Mesenchymal stem cell (in vitro differentiated cells and primary cell): Measurements from ENCODE around the gene CTCFL.

Source experiments
- DNase-seq: peaks from one replicate; pipeline ENCODE4 v3.0.0-alpha.2; 2013
- H2AFZ ChIP-seq: one replicate; pipeline ENCODE4 v1.6.1; 2013; ENCODE audit warnings: low read depth, mild to moderate bottlenecking, control low read depth, inconsistent platforms, low read length, moderate library complexity
- H2AK5ac ChIP-seq: 2 replicates; pipeline ENCODE4 v1.6.1; 2013; ENCODE audit warnings: low read length, moderate library complexity, mild to moderate bottlenecking, inconsistent platforms; ENCODE audit not compliant: severe bottlenecking
- H2BK120ac ChIP-seq: one replicate; pipeline ENCODE4 v1.6.1; 2013; ENCODE audit warnings: low read depth, mild to moderate bottlenecking, inconsistent platforms, low read length, moderate library complexity
- H2BK12ac ChIP-seq, 2 experiments: one replicate each; pipeline ENCODE4 v1.6.1; 2013; ENCODE audit warnings: inconsistent platforms in 2 of 2, low read length in 2 of 2, mild to moderate bottlenecking in 2 of 2, moderate library complexity in 2 of 2, control low read depth in 1 of 2
- H2BK15ac ChIP-seq: one replicate; pipeline ENCODE4 v1.6.1; 2013; ENCODE audit warnings: mild to moderate bottlenecking, low read depth, inconsistent platforms; ENCODE audit not compliant: poor library complexity, severe bottlenecking
- H2BK5ac ChIP-seq: 2 replicates; pipeline ENCODE4 v1.6.1; 2013; ENCODE audit warnings: low read depth, mild to moderate bottlenecking, low read length, control low read depth, inconsistent platforms; ENCODE audit not compliant: poor library complexity, severe bottlenecking
- H3K14ac ChIP-seq, 2 experiments: one replicate each; pipeline ENCODE4 v1.6.1; 2013; ENCODE audit warnings: inconsistent platforms in 2 of 2, low read length in 2 of 2, control low read depth in 1 of 2, mild to moderate bottlenecking in 1 of 2, moderate library complexity in 1 of 2
- H3K18ac ChIP-seq, 2 experiments: one replicate each; pipeline ENCODE4 v1.6.1; 2013; ENCODE audit warnings: inconsistent platforms in 2 of 2, low read length in 2 of 2, control low read depth in 1 of 2, low read depth in 1 of 2, mild to moderate bottlenecking in 1 of 2
- H3K23ac ChIP-seq, 2 experiments: one replicate each; pipeline ENCODE4 v1.6.1; 2013; ENCODE audit warnings: inconsistent platforms in 2 of 2, low read length in 2 of 2, mild to moderate bottlenecking in 2 of 2, moderate library complexity in 2 of 2, control low read depth in 1 of 2
- H3K27ac ChIP-seq: 2 replicates; pipeline ENCODE4 v1.5.1; 2013; ENCODE audit warnings: mild to moderate bottlenecking, moderate library complexity, low read length, control low read depth, inconsistent platforms; ENCODE audit not compliant: poor library complexity, severe bottlenecking
- H3K27me3 ChIP-seq, 2 experiments: 2 replicates each; pipeline versions ENCODE4 v1.6.1 to v1.7.0; 2013; ENCODE audit warnings: low read length in 2 of 2, mild to moderate bottlenecking in 2 of 2, moderate library complexity in 2 of 2, control low read depth in 1 of 2, inconsistent platforms in 1 of 2; ENCODE audit not compliant: control insufficient read depth in 1 of 2, insufficient read depth in 1 of 2
- H3K36me3 ChIP-seq, 2 experiments: 2 replicates each; pipeline versions ENCODE4 v1.6.1 to v1.7.0; 2013; ENCODE audit warnings: low read length in 2 of 2, control low read depth in 1 of 2, inconsistent platforms in 1 of 2, low read depth in 1 of 2, mild to moderate bottlenecking in 1 of 2; ENCODE audit not compliant: insufficient read depth in 2 of 2, control insufficient read depth in 1 of 2
- H3K4ac ChIP-seq, 2 experiments: one replicate each; pipeline ENCODE4 v1.6.1; 2013; ENCODE audit warnings: inconsistent platforms in 2 of 2, low read length in 2 of 2, mild to moderate bottlenecking in 2 of 2, moderate library complexity in 2 of 2, control low read depth in 1 of 2, low read depth in 1 of 2
- H3K4me1 ChIP-seq: 2 replicates; pipeline ENCODE4 v1.6.1; 2013; ENCODE audit warnings: low read depth, low read length, control low read depth; ENCODE audit not compliant: control insufficient read depth, insufficient read depth
- H3K4me2 ChIP-seq: 2 replicates; pipeline ENCODE4 v1.6.1; 2013; ENCODE audit warnings: low read length, mild to moderate bottlenecking, inconsistent platforms; ENCODE audit not compliant: poor library complexity, severe bottlenecking
- H3K4me3 ChIP-seq, 2 experiments: 2 replicates each; pipeline versions ENCODE4 v1.5.1 to v1.7.0; 2013; ENCODE audit warnings: low read length in 2 of 2, mild to moderate bottlenecking in 2 of 2, control low read depth in 1 of 2, low read depth in 1 of 2; ENCODE audit not compliant: insufficient read depth in 1 of 2
- H3K79me1 ChIP-seq: replicated peaks from 2 replicates; pipeline ENCODE4 v1.6.1; 2013; ENCODE audit warnings: mild to moderate bottlenecking, control low read depth, low read length, inconsistent platforms; ENCODE audit not compliant: poor library complexity, severe bottlenecking
- H3K9ac ChIP-seq: 2 replicates; pipeline ENCODE4 v1.7.0; 2013; ENCODE audit warnings: mild to moderate bottlenecking, low read length, moderate library complexity
- H3K9me3 ChIP-seq: 2 replicates; pipeline ENCODE4 v1.7.0; 2013; ENCODE audit warnings: mild to moderate bottlenecking, low read length; ENCODE audit not compliant: control insufficient read depth
- H4K8ac ChIP-seq: one replicate; pipeline ENCODE4 v1.6.1; 2013; ENCODE audit warnings: inconsistent platforms, mild to moderate bottlenecking, low read length, moderate library complexity
- H4K91ac ChIP-seq: one replicate; pipeline ENCODE4 v1.6.1; 2013; ENCODE audit warnings: mild to moderate bottlenecking, low read length, inconsistent platforms
- WGBS: methylation state at CpG from one replicate; pipeline ENCODE4 v1.1.7; 2013; ENCODE audit warnings: mixed read lengths; 5-methylcytosine and 5-hydroxymethylcytosine counted together

Gene CTCFL

DNA sequence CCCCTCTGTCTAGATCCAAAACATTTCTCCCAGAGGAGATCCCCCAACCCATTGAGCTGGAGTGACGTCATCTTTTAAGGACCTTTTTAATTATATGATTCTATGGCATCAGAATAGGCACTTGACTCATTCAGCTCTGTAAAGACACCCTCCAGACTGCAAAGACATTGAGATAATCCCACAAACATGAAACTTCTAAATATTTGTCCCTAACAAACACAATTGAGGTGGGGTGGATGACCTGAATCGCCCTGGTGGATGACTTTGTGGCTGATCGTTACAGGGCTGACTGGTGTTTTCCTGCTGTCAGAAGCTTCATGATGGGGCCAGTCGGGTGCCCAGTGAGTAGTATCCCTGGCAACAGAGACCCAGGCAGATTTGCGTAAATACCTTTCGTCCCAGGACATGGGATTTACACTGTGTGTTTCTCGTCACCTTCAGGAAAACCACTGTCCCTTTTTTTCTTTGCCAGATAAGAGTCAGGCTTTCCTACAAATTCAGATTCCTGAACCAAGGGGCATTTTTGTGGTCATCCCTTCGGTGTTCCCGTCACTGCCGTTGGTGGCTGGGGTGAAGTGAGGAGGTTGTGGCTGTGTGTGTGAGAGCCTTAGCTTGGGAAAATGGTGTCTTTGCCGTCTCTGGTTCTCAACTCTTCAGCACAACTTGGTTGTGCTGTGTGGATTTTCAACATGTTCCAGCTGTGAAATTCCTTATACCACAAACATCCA is 30.7 kb upstream of the CTCFL start:
- no peak overlapping the region for H4K91ac ChIP-seq
- H2BK12ac ChIP-seq: no peak overlapping the region
- H3K14ac ChIP-seq: no peak overlapping the region
- H3K27ac ChIP-seq: no peak overlapping the region
- no peak for DNase-seq
- no peak overlapping the region for H3K4me3 ChIP-seq
- H3K27me3 ChIP-seq: peaks cover 20 to 95% of the 10 kb centered on the region in 2 experiments
- no peaks in the 10 kb centered on the region for H3K9me3 ChIP-seq
- no peaks in the 10 kb centered on the region for H3K79me1 ChIP-seq
- H3K9ac ChIP-seq: no peak overlapping the region
- H3K4me1 ChIP-seq: peaks cover 6% of the 10 kb centered on the region
- no peak overlapping the region for H3K18ac ChIP-seq
- no peak overlapping the region for H3K23ac ChIP-seq
- H3K4me2 ChIP-seq: no peak overlapping the region
- no peak overlapping the region for H2AFZ ChIP-seq
- H2BK15ac ChIP-seq: no peak overlapping the region
- no peaks in the 10 kb centered on the region for H3K36me3 ChIP-seq
- H2AK5ac ChIP-seq: no peak overlapping the region
- no peak overlapping the region for H2BK120ac ChIP-seq
- H4K8ac ChIP-seq: no peak overlapping the region
- WGBS: 78% methylated on average over 11 of the region's 11 CpGs
- H3K4ac ChIP-seq: no peak overlapping the region
- H2BK5ac ChIP-seq: no peak overlapping the region

DNA sequence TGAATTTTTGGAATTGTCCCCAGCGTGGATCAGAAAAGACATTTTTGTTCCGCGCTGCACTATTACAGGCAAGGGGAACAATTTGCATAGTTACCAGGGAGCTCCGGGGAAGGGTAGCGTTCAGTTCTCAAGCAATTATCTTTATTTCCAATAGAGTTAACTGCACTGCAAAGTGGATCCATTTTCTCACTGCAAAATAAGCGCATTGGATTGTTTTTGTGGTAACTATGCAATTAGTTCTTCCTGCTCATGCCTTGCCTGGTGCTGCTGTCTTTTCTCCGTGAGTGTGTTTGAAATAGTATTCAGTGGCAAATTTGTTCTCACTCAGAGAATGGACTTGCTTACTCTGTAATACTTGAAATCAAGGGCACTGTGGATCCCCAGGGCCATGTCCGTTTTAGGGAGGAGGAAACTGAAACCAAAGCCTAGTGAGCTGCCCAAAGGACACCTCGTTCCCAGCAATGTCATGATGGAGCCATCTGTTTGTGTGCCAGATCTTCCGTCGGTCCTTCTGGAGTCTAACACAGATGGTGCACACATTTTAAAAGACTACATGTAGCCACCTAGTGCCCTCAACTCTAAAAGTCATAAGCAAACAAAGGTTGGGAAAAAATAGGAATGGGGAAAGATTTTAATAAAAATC is 28.6 kb upstream of the CTCFL start:
- H3K9ac ChIP-seq: no peak overlapping the region
- H2AFZ ChIP-seq: no peak overlapping the region
- H3K36me3 ChIP-seq: no peaks in the 10 kb centered on the region
- no peak overlapping the region for H2BK15ac ChIP-seq
- no peak overlapping the region for H3K23ac ChIP-seq
- no peak for DNase-seq
- no peaks in the 10 kb centered on the region for H3K9me3 ChIP-seq
- no peak overlapping the region for H2BK5ac ChIP-seq
- peaks cover 9 to 91% of the 10 kb centered on the region in 2 experiments for H3K27me3 ChIP-seq
- 80% methylated on average over 9 of the region's 11 CpGs for WGBS
- no peak overlapping the region for H3K18ac ChIP-seq
- H3K4me1 ChIP-seq: no peaks in the 10 kb centered on the region
- no peak overlapping the region for H2BK120ac ChIP-seq
- H3K4ac ChIP-seq: no peak overlapping the region
- H4K91ac ChIP-seq: no peak overlapping the region
- no peak overlapping the region for H2AK5ac ChIP-seq
- no peak overlapping the region for H3K14ac ChIP-seq
- H3K4me3 ChIP-seq: no peak overlapping the region
- H3K79me1 ChIP-seq: no peaks in the 10 kb centered on the region
- H3K4me2 ChIP-seq: no peak overlapping the region
- H4K8ac ChIP-seq: no peak overlapping the region
- H3K27ac ChIP-seq: no peak overlapping the region
- no peak overlapping the region for H2BK12ac ChIP-seq

DNA sequence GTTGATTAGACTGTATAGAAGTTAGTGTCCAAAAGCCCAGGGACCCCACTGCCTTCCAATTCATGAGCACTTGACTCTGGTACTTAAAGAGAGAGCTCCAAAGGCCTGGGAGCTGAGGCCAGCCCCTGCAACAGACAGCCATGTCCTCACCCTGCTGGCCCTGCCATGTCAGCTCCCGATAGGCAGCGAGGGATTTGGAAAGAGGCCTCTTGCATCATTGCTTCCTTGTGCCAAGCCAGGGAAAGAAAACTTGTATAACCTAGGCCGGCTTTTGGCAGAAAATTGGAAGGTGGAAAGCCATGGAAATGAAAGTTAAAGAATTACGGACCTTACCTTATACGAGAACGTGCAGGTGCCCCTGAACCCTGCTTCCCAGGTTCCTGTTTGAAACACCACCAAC is 27.5 kb upstream of the CTCFL start:
- Histone ChIP-seq H3K79me1 (no peaks in the 10 kb centered on the region), H3K14ac (no peak overlapping the region), H3K4me1 (no peaks in the 10 kb centered on the region), H3K27me3 (peaks cover 2 to 88% of the 10 kb centered on the region in 2 experiments), H2BK15ac (no peak overlapping the region), H3K4ac (no peak overlapping the region), H3K36me3 (no peaks in the 10 kb centered on the region), H3K9ac (no peak overlapping the region), H3K4me3 (no peak overlapping the region), H3K9me3 (no peaks in the 10 kb centered on the region), H3K23ac (no peak overlapping the region), H2AK5ac (no peak overlapping the region), H4K91ac (no peak overlapping the region), H4K8ac (no peak overlapping the region), H2BK120ac (no peak overlapping the region), H3K27ac (no peak overlapping the region), H3K18ac (no peak overlapping the region), H2AFZ (no peak overlapping the region), H3K4me2 (no peak overlapping the region), H2BK5ac (no peak overlapping the region), H2BK12ac (no peak overlapping the region)
- WGBS: 85% methylated on average over 6 of the region's 6 CpGs
- no peak for DNase-seq

DNA sequence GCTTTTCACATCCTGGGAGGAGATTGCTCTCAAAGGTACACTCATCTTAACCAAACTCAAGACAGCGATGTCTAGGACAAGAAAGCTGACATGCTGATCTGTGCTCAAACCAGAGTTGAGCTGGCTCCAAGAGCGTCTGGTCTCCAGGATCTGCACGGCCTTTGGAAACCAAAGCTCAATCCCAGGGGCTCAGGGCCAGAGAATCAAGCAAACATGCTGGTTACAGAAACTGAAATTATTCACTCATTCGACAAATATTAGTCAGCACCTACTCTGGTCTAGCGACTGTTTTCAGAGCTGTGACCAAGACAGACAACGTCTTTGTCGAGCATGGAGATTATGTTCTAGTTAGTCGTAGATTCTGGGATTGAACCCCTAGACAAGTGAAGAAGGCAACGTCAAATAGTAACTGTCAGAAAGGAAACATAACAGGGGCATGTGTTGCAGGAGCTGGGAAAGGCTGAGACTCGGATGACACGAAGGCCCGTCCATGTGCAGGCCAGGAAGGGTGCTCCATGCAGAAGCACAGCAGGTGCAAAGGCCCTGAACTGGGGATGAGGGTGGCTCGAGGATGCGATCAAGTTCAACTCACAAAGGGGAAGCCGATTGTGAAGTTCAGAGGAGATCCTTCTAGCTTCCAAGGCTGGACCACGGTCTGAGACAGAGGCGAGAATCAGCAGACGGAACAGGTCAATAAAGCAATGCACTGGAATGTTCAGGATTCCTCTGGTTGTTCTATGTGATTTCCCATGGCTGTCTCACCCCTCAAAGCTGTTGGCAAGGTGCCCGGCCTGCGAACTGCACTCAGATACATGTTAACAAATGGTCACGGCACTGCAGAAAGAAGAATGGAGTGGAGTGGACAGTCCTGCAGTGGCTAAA is 23.5 kb upstream of the CTCFL start:
- Histone ChIP-seq H2AFZ (no peak overlapping the region), H2BK5ac (no peak overlapping the region), H3K4ac (no peak overlapping the region), H3K36me3 (no peaks in the 10 kb centered on the region), H4K91ac (no peak overlapping the region), H3K79me1 (no peaks in the 10 kb centered on the region), H3K4me1 (no peaks in the 10 kb centered on the region), H2BK12ac (no peak overlapping the region), H3K9ac (no peak overlapping the region), H2BK15ac (no peak overlapping the region), H3K27ac (no peak overlapping the region), H3K14ac (no peak overlapping the region), H3K23ac (no peak overlapping the region), H3K4me2 (no peak overlapping the region), H4K8ac (no peak overlapping the region), H3K27me3 (peaks cover 16 to 87% of the 10 kb centered on the region in 2 experiments), H2AK5ac (no peak overlapping the region), H3K9me3 (no peaks in the 10 kb centered on the region), H3K18ac (no peak overlapping the region), H3K4me3 (no peak overlapping the region), H2BK120ac (no peak overlapping the region)
- 87% methylated on average over 21 of the region's 21 CpGs for WGBS
- DNase-seq: no peak
